GM18951 (cell line): ENCODE results near the gene RPS27.
A peak's percentile ranks its signal among the peaks of the same experiment; 100 is the strongest.

Experiments used
- POLR2A ChIP-seq: IDR thresholded peaks from 4 replicates; pipeline ENCODE4 v1.6.1; 2011; ENCODE audit warnings: mild to moderate bottlenecking; ENCODE audit not compliant: insufficient read length, insufficient read depth; ENCODE audit errors: extremely low read depth
- in situ Hi-C: fragments of 300-500 bp; cut with MboI; formaldehyde crosslinking; loops from one replicate; pipeline ENCODE4 v1.12.0; 2022; ENCODE audit warnings: low sequenced_read_pairs, mixed read lengths, inconsistent platforms; ENCODE audit not compliant: unreplicated experiment

Gene RPS27

DNA sequence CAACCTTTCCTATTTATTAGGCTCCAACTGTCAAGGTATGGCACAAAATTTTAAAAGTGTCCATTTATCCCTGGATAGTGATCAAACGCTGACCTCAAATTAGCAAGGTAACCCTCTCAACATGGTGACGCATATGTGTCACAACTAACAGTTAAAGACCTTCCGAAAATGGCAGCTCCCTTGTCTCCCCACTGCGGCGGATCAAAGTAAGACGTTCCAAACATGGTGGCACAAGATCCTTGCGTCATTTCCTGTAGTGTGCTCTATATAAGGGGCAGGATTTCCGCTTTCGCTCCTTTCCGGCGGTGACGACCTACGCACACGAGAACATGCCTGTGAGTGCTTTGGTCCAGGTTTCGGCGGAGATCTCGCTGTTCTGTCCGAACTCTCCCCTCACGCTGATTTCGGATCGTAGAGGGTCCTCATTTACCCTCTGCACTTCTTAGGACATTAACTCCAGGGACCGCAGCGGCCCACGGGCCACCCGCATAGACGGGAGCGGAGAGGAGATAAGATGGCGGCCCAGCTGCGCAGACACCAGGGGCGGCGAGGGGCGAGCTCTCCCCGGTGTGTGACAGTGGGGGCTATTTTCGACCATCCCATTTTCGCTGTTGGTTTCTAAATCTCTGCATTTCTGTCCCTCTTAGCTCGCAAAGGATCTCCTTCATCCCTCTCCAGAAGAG lies at the start of gene RPS27:
RPS27 (plus strand) TSS at position 295 of the 683 bp plus-strand sequence; CDS start at position 330, 35 bp downstream.
- in situ Hi-C loops: loop anchor here (25.0 kb wide), 1 partner anchor 478 kb away; no protein-coding TSS in a partner anchor
- TF ChIP-seq POLR2A: peak; percentile 100

DNA sequence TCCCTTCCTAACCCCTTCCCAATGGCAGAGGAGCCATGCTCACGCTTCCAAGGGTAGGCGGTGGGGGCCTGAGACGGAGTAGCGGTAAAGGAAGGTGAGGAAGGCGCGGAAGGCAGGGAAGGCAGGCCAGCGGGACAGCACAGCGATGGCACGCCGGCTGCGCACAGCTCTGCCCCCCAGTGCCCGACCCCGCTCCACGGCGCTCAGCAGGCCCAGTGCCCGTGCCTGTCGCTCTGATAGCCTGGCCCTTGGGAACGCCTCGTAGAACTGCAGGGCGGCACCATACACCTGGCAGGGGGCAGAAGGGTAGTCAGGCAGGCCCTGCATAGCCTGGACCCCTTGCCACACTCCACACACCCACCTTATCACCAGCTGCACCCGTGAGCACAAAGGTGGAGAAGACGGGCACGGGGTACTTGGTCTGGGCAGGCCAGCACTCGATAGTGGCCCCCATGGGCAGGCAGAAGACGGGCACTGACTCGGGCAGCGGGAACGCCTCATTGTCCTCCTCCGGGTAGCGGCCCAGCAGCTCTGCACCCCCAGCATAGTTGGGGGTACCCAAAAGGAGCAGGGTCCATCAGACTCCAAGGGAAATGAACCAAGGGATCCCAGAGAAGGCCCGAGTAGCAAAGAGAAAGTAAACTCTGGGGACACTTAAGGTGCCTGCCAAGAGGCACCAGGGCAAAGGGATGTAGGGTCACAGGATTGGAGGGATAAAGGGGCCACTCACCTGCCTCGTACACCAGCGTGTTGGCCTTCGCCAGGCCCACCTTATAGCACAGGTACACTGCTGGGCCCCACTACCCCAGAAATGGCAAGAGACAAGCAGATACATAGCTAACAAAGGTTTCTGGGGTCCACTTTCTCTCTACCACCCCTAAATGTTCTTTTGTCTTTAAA lies 48.5 kb upstream of the RPS27 start:
- in situ Hi-C loops: no loop called here
- no peak for TF ChIP-seq POLR2A

DNA sequence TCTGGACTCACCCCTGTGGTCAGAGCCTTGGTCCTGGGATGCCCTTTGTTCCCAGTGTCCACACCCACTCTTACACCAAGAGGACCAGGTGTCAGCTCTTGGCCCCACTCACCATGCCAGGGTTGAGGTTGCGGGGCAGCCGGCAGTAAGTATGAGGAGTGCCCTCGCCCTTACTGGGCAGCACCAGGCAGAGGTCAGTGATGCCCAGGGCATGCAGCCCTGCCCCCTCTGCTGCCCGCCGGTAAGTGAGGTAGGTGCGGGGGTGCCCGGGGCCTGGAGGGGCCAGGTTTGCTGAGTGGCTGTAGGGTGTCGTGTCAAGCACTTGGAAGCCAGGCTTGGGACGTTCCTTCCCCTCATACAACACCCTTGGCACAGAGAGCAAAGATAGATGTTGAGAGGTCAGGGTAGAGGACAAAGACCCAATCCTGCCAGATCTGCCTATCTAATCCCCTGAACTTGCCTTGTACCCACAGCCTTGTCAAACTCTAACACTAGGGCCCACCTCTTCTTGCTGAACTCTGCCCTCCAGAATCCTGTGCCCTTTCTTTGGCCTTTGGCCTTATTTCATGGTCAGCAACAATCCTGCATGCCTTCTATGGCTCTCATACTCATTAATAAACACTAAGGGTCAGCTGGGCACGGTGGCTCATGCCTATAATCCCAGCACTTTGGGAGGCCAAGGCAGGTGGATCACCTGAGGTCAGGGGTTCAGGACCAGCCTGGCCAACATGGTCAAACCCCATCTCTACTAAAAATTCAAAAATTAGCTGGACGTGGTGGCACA lies 47.6 kb upstream of the RPS27 start:
- in situ Hi-C loops: no loop called here
- TF ChIP-seq POLR2A: no peak

DNA sequence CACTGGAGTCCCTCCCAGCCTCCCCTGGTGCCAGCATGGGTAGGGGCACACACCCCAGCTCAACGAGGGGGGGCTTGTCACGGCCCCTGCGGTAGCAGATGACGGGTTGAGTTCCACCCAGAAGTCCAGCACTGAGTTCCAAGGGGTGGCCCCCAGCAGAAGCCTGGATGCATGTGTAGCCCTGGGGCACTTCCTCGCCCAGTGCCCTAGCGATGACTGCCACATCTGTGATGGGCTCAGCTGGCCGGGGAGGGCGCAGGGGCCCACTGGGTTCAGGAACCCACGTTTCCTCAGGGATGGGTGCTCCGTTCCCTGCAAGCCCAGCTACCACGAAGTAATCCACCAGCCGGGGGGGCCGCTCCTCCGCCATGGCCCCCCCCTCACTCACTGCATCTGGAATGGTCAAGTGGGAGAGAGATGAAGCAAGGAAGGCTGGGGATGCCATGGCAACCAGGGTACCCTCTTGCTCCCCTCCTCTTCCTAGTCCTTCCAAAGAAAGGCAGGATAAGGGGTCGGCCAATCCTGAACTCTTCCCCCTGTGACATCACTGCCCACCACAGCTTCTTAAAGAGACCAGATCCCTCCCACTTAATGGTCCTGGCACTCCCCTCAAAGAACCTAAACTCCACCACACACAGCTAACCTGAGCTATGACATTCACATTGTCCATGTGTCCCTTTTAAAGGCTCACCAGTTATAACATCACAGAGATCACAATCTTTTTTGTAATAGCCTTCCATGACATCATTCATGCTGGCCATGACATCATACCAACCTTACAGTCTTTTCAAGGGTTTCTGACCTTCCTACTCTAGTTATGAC lies 46.3 kb upstream of the RPS27 start:
- in situ Hi-C loops: no loop called here
- TF ChIP-seq POLR2A: no peak

DNA sequence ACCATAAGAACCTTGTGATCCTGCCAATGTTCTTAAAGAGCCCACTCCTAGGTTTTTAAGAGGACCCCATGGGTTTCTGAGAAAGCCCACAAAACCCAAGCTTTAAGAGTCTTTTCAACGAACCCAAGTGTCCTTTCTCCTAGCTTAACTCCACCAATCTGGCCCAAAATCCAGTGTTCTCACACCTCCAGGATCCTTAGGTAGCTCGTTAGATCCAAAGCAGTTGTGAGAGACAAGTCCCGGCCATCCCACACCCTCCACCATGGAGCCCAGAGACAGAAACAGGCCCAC lies 45.8 kb upstream of the RPS27 start:
- in situ Hi-C loops: no loop called here
- TF ChIP-seq POLR2A: no peak

DNA sequence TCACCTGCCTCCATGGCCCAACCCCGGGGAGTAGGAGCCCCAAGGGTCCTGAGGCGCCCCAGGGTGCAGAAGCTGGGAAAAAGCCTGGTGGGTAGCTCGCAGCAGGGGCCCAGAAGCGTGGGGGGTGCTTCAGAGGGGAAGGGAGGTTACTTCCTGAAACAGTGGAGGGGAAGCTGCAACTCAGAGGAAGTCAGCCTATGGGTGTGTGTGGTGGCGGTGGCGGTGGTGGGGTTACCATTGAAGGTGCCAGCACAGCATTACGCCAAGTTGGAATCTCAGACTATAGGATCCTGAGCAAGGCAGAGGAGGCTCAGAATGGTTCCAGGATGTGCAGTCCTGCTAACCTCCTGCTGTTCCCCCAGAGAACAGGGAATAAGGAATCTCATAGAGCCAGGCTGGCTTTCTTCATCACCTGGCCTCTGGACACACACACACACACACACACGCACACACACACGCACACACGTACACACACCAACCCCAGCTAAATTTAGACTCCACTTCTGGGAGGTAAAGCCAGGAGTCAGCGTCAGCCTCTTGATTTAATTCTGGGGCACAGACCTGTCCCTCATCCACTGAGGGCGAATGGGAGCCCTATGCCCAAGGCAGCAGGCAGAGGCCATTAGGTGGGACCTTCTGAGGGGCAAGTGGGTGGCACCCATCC lies 45.3 kb upstream of the RPS27 start:
- in situ Hi-C loops: no loop called here
- peak; percentile 63 for TF ChIP-seq POLR2A

DNA sequence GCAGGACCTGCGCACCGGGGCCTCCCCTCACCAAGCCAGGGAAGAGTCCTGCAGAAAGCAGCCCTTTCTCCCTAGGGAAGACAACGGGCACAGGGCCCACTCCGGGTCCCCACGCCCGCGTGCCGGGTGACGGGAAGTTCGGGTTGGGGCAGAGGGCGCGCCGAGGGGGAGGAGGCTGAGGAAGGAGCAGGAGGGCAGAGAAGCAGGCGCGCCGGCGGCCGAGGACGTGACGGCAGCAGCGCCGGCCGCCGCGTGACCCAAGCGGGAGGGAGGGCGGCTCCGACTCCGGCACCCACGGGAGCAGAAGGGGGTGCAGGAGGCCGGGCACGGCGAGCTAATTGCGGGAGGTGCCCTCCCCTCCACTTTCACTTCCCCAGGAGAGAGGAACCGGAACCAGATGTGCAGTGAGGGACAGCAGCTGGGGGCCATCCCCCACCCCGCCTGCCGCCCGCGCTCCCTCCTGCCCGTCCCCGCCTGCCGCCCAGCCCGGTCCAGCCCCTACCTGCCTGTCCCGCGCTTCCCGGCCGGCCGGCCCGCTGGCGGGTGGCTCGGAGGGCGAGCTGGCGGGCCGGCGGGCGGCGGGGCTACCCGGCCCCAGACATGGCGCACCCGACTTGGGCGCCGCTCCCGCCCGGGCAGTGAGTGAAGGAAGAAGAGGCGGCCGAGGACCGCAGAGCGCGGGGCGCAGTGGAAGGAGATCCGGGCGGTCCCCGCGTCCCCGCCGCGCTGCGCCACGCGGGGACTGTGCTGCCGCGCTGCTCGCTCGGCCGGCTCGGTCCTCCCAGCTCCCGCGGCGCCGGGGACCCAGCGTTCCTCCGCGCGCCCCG lies 44.6 kb upstream of the RPS27 start:
- in situ Hi-C loops: no loop called here
- TF ChIP-seq POLR2A: peak; percentile 69

DNA sequence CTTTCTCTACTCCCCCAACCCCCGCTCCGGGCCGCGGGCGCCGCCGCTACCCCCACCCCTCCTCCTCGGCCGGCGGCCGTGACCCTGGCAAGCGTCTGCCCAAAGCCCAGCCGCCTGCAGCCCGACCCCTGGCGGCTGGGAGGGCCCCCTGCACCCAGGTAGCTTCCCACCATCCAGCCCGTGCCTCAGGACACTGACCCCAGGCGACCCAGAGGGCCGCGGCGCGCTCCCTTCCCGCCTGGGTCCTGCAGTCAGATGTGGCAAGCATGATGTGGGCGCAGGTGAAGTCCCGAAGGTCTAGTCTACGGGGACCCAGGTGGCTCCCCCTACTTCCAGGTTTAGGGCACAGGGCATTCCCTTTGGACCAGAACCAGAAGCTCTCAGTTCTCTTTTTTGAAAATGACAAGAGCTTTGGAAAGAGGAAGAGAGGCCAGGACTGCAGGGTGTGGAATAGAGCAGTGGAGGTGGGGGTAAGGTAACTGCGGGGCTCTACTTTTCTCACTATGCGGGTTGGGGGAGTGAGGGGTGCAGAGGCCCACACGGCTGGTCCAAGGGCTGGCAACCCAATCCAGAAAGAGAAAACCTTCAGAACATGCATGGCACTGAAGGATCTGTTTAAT lies 43.8 kb upstream of the RPS27 start, which contains the start of gene DENND4B:
DENND4B (minus strand) TSS at position 97 of the 620 bp plus-strand sequence. CDS start 2,344 bp downstream, outside the sequence.
- peak; percentile 53 for TF ChIP-seq POLR2A
- in situ Hi-C loops: no loop called here

DNA sequence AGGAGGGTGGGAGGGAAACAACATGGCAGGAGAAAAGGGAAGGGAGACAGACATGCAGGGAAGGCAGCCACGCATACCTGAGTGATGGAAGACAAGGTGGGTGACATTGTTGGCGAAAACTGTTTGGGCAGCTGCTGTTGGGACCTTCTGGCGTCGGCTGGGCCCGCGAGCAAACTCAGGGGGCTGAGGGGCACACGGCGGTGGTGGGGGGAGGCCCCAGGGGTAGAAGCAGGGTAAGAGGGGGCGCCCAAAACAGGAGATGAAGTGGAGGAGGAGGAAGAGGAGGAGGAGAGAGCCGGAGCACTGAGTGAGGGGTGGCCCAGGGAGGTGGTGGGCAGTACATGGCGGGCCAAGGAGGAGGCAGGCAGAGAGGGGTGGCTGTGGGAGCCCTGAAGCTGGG lies 39.4 kb upstream of the RPS27 start:
- in situ Hi-C loops: no loop called here
- TF ChIP-seq POLR2A: no peak

DNA sequence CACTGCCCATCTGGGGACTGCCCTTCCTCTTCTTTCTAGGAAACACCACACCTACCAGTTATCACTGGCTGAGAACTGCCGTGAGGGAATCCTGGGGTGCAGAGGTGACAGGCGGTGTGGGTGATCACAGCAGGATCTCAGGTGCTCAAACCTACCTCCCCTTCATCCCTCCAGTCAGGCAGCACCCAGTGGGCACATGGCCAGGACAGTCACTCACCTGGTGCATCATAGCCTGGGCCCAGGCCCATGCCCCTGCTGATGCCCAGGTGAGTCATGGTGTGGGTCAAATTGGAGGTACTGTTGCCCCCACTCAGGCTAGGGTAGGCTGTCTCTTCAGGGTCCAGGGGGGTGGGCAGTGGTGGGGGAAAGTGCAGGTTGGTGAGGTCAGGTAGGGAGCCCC lies 38.8 kb upstream of the RPS27 start:
- in situ Hi-C loops: no loop called here
- no peak for TF ChIP-seq POLR2A

DNA sequence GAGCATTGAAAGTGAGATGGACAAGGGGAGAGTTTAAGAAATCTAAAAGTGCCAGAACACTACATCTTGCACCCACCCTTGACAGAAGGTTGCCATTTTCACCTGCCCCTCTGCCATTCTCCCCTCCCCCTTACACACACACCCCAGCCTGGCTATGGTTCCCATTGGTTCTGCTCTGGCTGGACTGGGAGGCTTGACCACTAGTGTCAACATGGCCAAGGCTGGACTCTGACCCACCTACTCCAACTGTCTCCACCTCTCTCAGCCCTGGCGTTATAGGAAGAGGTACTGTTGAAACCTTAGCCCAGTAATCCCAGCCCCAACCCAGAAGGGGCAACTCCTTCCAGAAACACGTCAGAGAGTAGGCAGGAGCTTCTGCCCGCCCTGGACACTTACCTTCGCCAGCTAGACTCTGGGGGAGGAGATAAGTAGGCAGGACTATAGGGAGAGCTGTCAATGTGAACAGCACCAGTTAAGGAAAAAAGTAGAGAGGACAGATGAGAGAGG lies 36.6 kb upstream of the RPS27 start:
- in situ Hi-C loops: no loop called here

DNA sequence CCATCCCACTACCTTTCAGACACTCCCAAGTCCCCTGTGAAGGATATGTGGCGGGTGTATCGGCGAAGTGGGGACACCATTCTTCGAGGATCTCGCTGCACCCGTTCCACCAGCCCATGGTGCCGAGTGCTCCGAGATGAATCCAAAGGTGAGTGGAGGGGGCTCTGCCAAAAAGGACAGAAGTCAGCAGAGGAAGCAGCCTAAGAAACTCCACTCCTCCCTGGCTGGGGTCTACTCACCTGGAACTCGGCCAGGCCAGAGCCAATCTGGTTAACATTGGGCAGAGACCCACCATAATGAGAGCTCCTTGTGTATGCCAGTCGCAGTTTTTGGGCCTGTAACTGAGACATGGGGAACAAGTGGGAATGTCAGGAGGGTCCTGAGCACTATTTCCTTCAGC lies 35.7 kb upstream of the RPS27 start:
- TF ChIP-seq POLR2A: no peak
- in situ Hi-C loops: no loop called here

More for the DNA sequence above, 36.6 kb upstream of the RPS27 start:
- no peak for TF ChIP-seq POLR2A
